A549 (cell line): Measurements from ENCODE around the gene HS6ST1.

Experiments
- NPAS2 ChIP-seq: fragments of 250-450 bp; sonication (Bioruptor Pico); IDR thresholded peaks from 2 replicates; pipeline ENCODE4 v1.8.0; 2022; ENCODE audit warnings: mild to moderate bottlenecking, moderate library complexity, borderline replicate concordance
- POLR2A ChIP-seq: IDR thresholded peaks from 2 replicates; pipeline ENCODE4 v1.6.1; 2012; ENCODE audit warnings: mild to moderate bottlenecking, low read length
- REST ChIP-seq: fragments of 200-600 bp; sonication (generic); IDR thresholded peaks from 2 replicates; pipeline ENCODE4 v1.6.1; 2016; ENCODE audit warnings: antibody characterized with exemption, mild to moderate bottlenecking, moderate library complexity
- TF ChIP-seq, protein P1 (sequence below): fragments of >200 bp; sonication (Bioruptor Twin); formaldehyde crosslinking; IDR thresholded peaks from 3 replicates; pipeline ENCODE4 v1.5.1; 2016

GRCh38 chr2:128273469-128274081 lies 45.1 kb downstream of the HS6ST1 start:
- TF ChIP-seq, protein P1, sequence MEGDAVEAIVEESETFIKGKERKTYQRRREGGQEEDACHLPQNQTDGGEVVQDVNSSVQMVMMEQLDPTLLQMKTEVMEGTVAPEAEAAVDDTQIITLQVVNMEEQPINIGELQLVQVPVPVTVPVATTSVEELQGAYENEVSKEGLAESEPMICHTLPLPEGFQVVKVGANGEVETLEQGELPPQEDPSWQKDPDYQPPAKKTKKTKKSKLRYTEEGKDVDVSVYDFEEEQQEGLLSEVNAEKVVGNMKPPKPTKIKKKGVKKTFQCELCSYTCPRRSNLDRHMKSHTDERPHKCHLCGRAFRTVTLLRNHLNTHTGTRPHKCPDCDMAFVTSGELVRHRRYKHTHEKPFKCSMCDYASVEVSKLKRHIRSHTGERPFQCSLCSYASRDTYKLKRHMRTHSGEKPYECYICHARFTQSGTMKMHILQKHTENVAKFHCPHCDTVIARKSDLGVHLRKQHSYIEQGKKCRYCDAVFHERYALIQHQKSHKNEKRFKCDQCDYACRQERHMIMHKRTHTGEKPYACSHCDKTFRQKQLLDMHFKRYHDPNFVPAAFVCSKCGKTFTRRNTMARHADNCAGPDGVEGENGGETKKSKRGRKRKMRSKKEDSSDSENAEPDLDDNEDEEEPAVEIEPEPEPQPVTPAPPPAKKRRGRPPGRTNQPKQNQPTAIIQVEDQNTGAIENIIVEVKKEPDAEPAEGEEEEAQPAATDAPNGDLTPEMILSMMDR = no peak
- TF ChIP-seq POLR2A (no peak), NPAS2 (CRISPR knock-in tag) (no peak), REST (no peak)
